RWPE2 (cell line): ENCODE data around the gene EML2.

ENCODE experiments used
- ATAC-seq: fragments of 200-7000 bp; cut with Tn5 transposase; 3 replicates; pipeline ENCODE4 v1.9.1; 2021; ENCODE audit warnings: low read depth
- DNase-seq: peaks from one replicate; pipeline ENCODE4 v3.0.0-alpha.2; 2020; ENCODE audit warnings: low spot score
- H3K27ac ChIP-seq: fragments of 450-650 bp; 2 replicates; pipeline ENCODE4 v1.5.1; 2017; ENCODE audit warnings: mild to moderate bottlenecking; ENCODE audit not compliant: poor library complexity, severe bottlenecking
- H3K27me3 ChIP-seq: fragments of 250-450 bp; sonication (Bioruptor Pico); 2 replicates; pipeline ENCODE4 v1.5.1; 2021; ENCODE audit warnings: mild to moderate bottlenecking, moderate library complexity; ENCODE audit not compliant: insufficient read depth, poor library complexity, severe bottlenecking
- H3K36me3 ChIP-seq: fragments of 250-450 bp; sonication (Bioruptor Pico); 2 replicates; pipeline ENCODE4 v1.5.1; 2020; ENCODE audit warnings: low read depth, mild to moderate bottlenecking, moderate library complexity
- H3K4me1 ChIP-seq: fragments of 250-450 bp; sonication (Bioruptor Pico); 2 replicates; pipeline ENCODE4 v1.5.1; 2021; ENCODE audit warnings: mild to moderate bottlenecking, moderate library complexity; ENCODE audit not compliant: insufficient read depth, poor library complexity, severe bottlenecking
- H3K4me3 ChIP-seq: fragments of 250-450 bp; sonication (Bioruptor Pico); 2 replicates; pipeline ENCODE4 v1.5.1; 2021; ENCODE audit warnings: mild to moderate bottlenecking, moderate library complexity; ENCODE audit not compliant: severe bottlenecking
- H3K9me3 ChIP-seq: fragments of 250-450 bp; sonication (Bioruptor Pico); 2 replicates; pipeline ENCODE4 v1.5.1; 2021; ENCODE audit warnings: mild to moderate bottlenecking, moderate library complexity; ENCODE audit not compliant: severe bottlenecking
- CTCF ChIP-seq: fragments of 450-650 bp; IDR thresholded peaks from one replicate; pipeline ENCODE4 v1.5.1; 2017; ENCODE audit warnings: mild to moderate bottlenecking, moderate library complexity; ENCODE audit not compliant: poor library complexity, severe bottlenecking

The EML2 gene

DNA sequence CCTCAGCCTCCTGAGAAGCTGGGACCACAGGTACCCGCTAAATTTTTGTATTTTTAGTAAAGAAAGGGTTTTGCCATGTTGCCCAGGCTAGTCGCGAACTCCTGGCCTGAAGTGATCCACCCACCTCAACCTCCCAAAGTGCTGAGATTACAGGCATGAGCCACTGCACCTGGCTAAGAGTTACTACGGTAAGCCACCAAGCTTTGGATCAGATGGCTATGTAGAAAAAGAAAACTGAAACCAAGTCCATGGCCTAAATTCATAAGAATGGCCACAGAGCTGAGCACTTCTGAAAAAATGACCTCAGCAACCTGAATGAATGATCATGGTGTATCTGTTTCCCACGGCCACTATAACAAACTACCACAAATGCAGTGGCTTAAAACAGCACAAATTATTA is 64.0 kb downstream of the EML2 start:
- no peak overlapping the region for H3K4me3 ChIP-seq
- peak overlapping the region; percentile 99 for H3K27ac ChIP-seq
- DNase-seq, result no peak
- peaks cover 29% of the 10 kb centered on the region for H3K4me1 ChIP-seq
- H3K27me3 ChIP-seq, result no peaks in the 10 kb centered on the region
- no peaks in the 10 kb centered on the region for H3K9me3 ChIP-seq
- TF ChIP-seq CTCF, result no peak
- no peak for ATAC-seq
- peaks cover 3% of the 10 kb centered on the region; the same call in 1 of the 2 replicates for H3K36me3 ChIP-seq

DNA sequence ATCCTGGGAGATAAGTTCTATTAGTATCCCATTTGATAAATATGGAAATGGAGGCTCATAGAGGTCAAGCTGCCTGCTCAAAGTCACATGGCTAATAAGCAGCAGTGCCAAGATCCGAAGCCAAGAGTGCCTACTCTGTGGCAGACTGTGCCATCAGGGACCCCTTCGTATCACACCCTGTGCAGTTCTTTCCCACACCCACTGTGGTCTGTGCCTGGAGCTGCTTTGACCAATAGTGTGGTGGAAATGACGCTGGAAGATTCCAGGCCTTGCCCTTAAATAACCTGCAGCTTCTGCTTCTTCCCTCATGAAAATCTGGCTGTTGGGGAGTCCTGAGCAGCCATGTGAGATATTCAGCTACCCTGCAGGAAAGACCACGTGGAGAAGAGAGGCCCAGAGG is 64.7 kb downstream of the EML2 start:
- DNase-seq, result no peak
- no peaks in the 10 kb centered on the region for H3K9me3 ChIP-seq
- no peak overlapping the region for H3K4me3 ChIP-seq
- H3K36me3 ChIP-seq, result peaks cover 3% of the 10 kb centered on the region; the same call in 1 of the 2 replicates
- H3K27me3 ChIP-seq, result no peaks in the 10 kb centered on the region
- peaks cover 31% of the 10 kb centered on the region for H3K4me1 ChIP-seq
- no peak for ATAC-seq
- peak overlapping the region; percentile 99 for H3K27ac ChIP-seq
- TF ChIP-seq CTCF, result no peak

GRCh38 chr19:45571457-45572220 is 67.6 kb downstream of the EML2 start:
- no peak for DNase-seq
- Histone ChIP-seq H3K9me3 (no peaks in the 10 kb centered on the region), H3K27ac (no peak overlapping the region), H3K36me3 (peaks cover 3% of the 10 kb centered on the region; the same call in 1 of the 2 replicates), H3K27me3 (no peaks in the 10 kb centered on the region), H3K4me3 (no peak overlapping the region), H3K4me1 (peaks cover 32% of the 10 kb centered on the region)
- TF ChIP-seq CTCF, result no peak
- no peak for ATAC-seq

DNA sequence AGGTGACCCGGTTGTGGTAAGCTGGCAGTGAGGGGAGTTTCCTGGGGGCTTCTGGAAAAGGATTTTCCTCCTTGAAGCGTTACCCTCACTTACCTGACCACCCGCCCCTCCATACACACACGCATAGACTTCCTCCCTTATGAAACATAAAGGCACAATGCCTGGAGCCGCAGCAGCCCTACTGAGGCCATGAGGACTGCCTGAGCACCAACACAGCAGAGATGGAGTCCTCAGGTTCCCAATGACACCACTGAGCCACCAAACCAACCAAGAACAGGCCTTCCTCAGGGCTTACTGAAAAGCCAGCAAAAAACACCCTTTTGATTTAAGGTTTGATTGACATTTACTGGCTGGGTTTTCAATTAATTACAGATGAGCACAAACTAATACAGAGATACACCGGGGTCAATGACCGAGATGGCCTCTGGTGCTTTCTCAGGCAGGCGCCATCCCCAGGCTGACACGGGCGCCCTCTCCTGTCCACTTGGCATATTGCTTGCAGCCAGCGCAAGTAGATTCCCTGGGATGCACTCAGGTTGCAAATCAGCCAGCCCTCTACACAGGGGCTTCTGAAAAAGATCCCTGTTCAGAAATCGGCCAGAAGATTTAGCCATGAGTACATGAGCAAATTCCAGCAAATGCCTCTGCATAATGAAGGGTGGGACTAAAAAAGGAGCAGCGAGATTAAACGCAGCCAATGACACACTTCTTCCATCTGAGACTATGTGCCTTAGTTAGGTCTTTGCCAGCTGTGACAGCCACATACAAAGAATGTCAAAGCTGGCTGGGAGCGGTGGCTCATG is 69.4 kb downstream of the EML2 start:
- DNase-seq (no peak), ATAC-seq (no peak; the same call in 2 of the 3 replicates)
- Histone ChIP-seq H3K4me1 (peaks cover 24% of the 10 kb centered on the region), H3K27ac (peak overlapping the region; percentile 92), H3K27me3 (no peaks in the 10 kb centered on the region), H3K4me3 (no peak overlapping the region), H3K36me3 (peaks cover 3% of the 10 kb centered on the region; the same call in 1 of the 2 replicates), H3K9me3 (no peaks in the 10 kb centered on the region)
- peak; percentile 83 for TF ChIP-seq CTCF

DNA sequence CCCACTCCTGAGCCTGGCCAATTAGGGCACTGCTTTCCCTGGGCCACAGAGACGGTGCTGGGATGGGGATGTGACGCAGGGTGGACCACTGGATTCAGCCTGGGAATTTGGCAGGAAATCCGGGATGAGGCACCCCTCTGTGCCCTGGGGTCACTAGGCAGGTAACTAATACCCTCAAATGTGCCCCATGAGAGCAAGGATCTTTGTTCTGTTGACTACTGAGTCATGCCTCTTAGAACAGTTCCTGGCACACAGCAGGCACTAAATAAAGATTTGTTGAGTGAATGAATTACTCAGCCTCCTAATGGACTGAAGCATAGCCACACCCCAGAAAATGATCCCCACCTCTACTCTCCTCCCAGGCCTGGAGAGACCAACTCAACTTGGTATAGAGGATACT is 70.5 kb downstream of the EML2 start:
- Histone ChIP-seq H3K27me3 (no peaks in the 10 kb centered on the region), H3K4me3 (no peak overlapping the region), H3K36me3 (0 out of 2 replicates have a peak, but pooled peaks cover 3% of the 10 kb centered on the region), H3K9me3 (no peaks in the 10 kb centered on the region), H3K27ac (peak overlapping the region; percentile 92), H3K4me1 (peaks cover 24% of the 10 kb centered on the region)
- no peak for TF ChIP-seq CTCF
- ATAC-seq, result peak; percentile 98
- peak; percentile 81 for DNase-seq
